Activated CD8-positive, alpha-beta memory T cell treated with anti-CD3 and anti-CD28 coated beads, Interleukin-2, amount 50 U/mL, for 24 hours (primary cell): ENCODE data around the gene CD44.

Experiments
- DNase-seq: peaks from one replicate; pipeline ENCODE4 v3.0.0-alpha.2; 2020; ENCODE audit errors: extremely low read depth

The CD44 gene

DNA sequence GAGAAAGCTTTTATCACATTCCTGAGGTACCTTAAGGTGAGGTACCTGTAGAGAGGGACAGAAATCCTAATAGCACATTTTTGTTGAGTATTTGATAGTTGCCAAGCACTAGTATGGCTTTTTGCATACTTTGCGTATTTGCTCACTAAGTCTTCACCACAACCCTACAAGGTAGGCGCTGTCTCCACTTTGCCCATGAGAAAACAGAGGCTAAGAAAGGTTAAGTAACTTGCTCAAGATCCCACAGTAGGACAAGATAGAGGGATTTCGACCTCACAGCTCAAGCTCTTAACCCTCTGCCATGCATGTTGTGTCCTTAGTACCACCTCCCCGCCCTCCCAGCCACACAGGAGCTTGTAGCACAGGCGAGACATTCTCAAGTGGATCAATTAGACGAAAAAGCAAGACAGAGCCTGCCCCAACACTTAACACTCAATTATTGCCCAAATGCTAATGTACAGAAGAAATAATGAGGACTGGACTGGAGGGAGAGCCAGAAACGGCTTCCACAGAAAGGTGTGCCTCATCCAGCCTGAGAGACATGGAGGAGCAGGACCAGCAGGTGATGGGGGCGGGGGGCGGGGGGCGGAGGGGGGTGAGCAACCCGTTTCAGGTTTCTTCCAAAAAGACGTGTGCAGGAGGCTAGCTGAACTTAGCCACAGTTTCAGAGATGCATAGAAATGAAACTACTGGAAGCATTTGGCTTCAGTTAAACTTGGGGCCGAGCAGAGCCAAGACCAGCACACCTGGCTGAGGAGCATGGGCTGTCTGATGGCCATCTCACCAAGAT lies 26.7 kb upstream of the CD44 start:
- no peak for DNase-seq

DNA sequence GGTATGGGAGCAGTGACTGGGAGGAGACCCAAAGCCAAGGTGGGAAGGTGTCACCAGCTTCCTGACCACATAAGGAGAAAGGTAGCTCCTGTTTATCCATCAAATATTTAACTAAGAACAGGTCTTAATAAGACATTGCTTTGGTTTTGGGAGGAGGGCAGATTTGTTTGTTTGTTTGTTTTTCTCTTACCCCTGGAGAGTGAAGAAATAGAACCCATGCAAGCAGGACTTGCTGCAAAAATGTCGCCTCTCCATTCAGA lies 26.2 kb upstream of the CD44 start:
- no peak for DNase-seq

DNA sequence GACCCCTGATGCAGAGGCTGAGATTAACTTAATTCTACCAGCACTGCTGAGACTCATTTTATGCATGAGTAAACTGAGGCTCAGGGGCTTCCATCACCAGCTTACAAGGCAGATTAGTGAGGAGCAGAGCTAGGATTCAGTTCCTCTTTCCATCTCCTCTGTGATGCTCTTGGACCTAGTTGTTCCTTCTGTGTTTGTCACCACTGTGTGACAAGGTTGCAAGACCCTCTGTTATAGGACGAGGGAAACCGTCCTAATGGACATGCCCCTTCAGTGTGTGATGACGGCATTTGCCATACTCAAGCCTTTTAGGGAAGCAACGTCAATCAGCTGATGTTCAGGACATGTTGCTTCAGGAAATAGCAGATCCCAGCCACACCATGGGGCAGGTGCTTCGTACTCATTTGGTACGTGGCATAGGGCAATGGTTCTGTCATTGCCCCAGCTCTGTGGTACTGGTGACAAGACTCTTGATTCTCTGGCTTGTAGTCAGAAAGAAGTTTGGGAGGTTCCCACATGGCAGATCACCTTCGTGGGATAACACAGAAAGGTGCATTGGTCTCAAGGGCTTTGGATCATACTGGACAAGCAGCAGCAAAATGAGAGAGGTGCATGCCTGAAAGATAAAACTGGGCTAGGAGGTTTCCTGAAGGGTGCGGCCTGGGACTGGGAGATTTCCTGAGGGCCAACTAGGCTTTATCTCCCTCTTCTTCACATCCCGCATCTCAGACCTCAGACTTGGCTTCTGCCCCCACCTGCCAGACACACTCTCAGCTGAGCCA lies 23.9 kb upstream of the CD44 start:
- no peak for DNase-seq

DNA sequence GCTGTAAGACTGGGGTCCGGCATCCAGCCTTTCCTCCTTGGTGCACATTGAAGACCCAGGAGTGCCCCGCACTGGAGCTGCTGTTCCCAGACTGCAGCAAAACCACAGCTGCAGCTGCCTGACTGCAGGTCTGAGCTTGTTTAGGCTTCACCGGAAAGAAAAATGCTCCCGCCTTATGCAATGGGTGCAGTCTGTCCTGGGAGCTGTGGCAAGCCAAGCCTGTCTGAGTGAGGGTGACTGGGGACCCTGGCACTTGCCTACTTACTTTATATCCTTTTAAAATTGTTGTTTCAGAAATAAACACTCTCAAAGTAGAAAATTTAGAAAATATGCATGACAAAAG lies 23.3 kb upstream of the CD44 start:
- DNase-seq = no peak

DNA sequence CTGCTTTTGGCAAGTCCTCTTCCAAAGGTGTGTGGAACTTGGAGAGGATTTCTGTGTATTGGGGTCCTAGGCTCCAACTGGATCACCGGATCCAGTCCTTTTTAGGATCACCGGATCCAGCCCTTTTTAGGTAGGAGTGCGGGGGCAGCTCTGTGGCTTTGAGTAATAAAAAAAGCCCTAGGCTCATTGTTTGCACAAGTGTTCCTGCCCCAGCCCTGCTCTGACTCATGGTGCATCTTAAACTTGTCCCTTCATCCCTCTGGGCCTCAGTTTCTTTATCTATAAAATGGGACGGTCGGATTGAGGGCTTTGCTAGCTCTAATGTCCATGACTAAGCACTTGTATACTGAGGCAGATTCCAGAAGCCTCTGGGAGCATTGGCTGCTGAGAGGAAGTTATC lies 22.7 kb upstream of the CD44 start:
- DNase-seq = no peak

DNA sequence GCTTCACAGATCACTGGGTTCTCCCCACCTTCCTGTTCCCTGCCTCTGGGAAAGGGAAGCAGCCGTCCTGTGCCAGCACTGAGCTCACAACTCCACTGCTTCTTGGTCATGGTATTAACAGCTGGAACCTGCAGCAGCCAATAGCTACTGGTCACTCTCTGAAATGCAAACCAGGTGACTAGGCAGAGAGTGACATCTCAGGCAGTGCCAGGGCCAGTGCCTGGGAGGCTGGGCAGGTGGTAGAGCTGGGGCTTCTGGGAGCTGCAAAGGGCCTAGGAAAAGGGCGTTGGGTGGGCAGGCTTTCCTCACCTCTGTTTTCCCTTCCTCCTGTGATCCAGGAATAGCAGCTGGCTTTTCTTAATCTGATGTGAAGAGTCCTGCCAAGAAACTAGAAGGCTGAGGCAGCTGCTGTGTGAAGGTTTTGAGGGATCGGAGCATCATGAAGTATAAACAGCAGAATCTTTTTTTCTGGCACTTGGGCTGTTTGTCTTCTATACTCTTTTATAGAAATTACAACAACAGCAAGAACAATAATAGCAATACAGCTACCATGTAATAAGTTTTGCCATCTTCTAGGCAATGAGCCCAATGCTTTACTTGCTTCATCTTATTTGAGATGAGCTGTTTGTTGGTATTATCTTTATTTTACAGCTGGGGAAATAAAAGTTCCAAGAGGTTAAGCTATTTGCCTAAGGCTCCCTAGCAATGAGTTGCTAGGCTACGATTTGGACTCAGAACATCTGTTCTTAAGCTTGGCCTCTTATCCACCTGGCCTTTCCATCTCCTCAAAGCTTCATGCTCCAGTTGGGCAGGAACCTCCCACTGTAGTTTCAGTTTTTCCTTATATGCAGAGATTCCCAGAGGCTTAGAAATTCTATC lies 22.0 kb upstream of the CD44 start:
- no peak for DNase-seq

DNA sequence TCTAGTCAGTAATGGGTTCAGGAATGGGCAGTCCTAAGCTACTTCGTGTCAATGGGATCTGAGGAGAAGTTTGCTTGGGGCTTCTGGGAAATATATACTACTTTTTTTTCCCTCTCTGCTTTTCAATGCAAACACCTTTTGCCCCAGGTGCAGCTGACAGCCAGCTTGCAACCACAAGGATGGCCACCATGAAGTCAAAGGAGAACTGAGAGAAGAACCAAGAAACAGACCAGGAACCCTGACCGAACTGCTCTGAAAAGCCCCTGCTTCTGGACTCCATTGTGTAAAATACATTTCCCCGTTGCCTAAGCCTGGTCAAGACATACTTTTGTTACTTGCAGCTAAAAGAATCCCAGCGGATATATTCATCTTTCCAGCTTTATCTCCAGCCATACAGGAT lies 20.1 kb upstream of the CD44 start:
- no peak for DNase-seq

DNA sequence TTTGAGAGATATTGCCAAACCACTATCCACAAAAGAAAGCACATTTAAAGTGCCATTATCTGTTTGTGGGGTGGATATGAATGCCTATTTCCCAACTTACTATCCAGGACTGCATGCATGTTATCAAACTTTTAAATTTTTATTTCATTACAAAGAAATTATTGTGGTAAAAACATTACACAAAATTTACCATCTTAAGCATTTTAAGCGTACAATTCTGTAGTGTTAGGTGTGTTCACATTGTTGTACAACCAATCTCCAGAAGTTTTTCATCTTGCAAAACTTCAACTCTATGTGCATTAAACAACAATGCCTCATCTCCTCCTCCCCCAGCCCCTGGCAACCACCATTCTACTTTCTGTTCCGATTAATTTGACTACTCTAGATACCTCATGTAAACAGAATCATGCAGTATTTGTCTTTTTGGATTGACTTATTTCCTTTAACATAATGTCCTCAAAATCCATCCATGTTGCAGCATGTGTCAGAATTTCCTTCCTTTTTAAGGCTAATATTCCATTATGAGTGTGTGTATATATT lies 17.6 kb upstream of the CD44 start:
- DNase-seq = no peak

DNA sequence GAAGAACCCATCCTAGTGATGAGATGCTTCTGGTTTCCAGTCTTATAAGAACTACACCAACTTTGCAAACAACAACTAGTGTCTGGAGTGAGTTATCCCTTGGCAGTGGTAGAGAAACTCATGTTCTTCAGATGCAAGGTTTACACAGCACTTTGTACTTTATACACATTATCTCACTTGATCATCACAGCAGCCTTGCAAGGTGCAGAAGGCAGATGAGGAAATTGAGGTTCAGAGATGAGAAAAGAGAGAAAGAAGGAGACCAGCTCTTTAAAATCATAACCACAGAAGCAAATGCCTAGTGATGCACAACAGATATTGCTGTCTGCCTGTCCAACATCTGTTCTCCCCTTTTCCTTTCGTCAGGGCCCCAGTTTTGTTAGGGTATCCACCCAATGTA lies 16.7 kb upstream of the CD44 start:
- no peak for DNase-seq

DNA sequence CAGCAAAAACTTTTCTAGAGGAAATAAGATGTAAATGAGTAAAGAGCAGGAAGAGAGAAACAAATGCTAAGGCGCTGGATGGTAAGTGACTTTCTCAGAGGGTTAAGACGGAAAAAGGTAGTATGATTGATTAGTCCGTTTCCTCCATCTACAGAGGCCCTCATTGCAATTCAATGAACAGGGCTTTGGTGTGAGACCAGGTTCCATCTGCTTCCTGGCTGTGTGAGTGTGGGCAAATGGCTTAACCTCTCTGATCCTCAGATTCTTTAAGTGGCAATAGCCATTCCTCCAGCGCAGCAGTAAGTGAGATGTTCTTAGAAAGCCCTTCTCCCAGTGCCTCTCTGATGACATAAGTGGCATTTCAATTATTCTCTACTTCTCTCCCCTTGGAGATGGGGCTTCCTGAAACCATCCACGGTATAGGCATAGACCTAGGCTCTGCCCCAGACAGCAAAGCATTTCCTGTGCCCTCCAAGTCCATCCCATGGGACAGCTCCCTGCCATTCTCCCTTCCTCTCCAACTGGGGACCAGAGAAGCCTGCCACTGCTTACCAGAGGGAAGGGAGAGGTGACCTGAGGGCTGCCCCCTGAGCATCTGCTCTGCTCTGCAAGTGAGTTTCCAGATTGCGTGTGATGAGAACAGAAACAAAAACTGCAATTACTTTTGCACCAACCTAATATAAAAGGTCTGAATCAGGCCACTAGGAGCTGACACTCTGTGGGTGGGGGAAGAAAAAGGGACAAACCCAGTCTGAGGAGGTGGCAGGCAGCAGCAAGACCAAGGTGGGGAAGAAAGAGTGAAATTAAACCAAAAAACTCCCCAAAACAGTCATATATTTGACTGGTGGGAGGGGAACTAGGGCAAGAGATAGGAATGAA lies 12.7 kb upstream of the CD44 start:
- no peak for DNase-seq

DNA sequence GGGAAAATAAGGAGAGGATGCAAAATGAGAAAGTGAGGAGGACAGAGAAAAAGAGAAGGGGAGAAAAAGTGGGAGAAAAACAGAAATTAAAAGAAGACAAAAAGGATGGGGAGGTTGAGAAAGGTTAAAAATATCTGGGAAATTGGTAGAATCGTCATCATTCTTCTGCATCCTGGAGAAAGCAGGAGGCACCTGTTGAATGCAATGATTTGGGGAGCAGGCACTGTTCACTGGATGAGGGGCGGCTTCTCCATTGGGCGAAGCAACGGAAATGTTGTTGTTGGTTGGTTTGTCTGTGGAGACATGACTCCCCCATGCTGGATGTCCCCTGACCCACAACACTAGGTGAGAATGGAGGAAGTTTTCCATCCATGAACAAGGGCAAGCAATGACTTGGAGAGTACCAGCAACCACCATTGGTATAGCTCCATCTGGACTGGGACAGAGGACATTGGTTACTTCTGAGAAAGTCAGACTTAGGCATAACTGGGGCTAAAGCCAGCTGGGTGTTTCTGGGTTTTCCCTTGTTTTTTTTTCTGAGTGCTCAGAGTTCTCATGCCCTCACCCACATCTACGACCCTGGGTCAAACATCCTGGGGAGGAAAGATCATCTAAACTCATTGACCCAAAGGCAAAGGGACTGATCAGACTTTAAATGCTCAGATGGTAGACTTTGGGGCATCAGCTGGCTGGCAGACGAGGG lies 11.9 kb upstream of the CD44 start:
- no peak for DNase-seq

DNA sequence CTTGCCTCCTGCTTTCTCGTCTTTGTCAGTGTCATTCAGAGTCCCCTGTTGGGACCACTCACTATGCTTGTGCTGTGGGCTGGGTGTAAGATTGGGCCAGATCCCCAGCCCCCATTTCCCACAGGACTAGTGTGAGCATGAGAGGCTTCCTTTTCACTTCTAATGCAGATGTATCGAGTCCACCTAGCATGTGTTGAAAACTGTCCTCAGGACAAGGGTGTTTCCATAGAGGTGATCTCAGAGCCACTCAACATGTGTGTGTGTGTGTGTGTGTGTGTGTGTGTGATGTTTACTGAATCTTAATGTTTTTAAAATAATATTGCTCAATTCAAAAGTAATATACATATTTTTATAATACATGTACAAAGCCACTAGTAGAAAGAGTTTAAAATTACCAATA lies 11.4 kb upstream of the CD44 start:
- no peak for DNase-seq

DNA sequence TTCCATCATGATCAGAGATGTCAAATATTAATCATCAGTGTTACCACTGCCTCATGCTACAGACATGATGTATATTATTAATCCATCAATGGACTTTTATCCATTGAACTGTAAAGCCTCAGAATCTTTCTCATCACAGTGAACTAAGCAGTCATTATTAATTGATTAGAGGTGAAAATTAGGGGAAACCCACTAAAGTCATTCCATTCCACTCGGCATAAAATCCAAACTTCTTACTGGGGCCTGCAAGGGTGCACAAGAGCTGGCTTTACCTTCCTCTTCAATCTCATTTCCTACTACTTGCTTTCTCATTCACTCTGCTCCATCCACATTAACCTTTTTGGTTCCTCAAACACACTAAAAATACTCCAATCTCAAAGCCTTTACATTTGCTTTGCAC lies 7.9 kb upstream of the CD44 start:
- no peak for DNase-seq

DNA sequence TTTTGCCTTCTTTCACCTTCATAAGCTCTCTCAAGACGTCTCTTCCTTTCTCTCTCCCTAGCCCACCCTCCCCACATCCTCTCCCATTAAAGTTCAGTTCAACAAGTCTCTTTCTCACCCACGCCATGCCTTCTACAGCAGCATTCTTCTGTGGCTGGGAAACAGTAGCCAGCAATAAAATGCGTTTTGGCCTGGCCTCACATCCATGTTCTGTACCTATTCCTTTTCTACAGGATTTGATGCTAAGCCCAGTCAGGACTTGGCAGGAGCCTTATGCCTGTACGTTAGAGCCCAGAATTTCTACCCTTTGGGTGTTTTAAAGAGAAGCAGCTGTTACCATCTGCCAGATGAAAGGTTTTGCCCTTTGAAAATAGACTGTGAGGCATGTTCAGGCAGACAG lies 7.1 kb upstream of the CD44 start:
- DNase-seq = no peak

DNA sequence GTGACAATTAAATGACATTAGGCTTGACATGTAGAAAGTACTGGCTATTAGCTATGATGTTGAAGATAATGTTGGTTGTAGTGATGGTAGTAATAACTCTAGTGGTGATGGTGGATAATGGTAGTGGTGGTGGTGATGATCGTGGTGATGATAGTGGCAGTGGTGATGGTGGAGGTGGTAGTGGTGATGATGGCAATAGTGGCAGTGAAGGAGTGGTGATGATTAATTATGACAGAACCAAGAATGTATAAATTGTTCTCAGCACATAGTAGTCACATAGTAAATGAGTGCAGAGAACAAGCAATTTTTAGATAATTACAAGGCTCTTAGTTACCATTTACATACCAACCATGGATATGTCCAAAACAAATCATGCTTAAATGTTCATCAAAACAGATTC lies 5.3 kb upstream of the CD44 start:
- no peak for DNase-seq

DNA sequence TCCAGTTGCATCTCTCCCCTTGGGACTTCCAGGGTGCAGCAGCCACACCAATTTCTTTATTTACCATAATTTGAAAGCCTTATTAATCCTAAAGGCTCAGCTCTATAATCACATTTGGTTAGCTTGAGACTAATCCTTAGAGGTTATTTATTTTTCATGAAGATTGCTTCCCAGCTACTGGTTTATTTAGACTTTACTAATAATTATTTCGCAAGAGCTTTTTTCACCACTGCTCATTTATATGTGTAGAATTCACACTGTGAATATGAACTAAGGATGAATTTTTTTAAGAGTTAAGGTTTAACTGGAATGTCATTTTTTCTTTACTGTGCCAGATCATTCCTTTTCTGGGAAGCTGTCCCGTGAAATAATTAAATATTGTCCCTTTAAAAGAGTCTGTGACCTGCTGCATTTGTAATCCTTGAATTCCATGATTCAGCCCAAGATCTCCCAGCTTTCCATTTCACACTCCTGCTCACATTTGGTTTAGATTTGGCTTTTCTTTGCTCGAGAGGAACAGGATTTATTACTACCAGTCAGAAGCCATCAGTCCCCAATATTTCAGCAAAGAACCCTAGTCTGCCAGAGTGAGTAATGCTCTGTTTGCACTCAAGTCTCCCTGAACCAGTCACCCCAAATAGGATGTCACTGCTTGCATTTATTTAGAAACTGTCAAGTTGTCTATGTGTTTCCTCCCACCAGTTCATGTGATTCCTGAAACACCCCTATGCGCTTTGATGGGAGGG lies 4.4 kb upstream of the CD44 start:
- DNase-seq = no peak

DNA sequence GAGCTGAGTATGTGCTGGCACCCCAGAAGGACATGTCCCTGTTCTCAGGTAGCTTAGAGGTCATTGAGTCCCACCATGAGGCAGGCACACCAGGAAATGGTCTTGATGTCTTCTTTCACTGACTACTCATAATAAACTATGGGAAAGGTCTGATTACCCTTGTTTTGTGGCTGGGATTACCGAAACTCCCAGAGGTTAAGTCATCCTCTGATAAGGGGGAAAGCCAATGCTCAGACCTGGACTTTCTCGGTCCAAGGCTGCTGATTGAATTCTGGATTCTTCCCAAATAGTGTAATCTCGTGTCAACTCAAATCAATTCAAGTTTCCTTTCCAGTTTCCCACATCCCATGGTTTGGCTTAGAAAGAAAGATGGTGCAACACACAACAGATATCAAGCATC lies 3.7 kb upstream of the CD44 start:
- DNase-seq = no peak

DNA sequence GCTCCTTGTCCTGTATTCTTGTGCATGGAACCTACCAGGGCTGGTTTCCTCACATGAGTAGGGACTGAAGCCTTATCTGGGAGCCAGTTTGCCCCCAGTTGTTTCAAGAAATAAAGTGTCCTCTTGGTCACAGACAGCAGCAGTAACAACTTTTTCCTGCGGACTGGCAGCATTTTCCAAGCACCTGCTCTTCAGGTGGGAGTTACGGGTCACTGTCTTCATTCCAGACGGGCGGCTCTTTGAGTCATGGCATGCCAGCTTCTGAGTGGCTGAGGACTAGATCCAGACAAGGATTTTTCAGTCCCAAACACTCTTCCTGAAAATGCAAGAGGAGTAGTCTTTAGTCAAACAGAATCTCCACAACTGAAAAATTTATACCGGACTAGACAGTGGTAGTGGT lies 2.7 kb upstream of the CD44 start:
- no peak for DNase-seq

DNA sequence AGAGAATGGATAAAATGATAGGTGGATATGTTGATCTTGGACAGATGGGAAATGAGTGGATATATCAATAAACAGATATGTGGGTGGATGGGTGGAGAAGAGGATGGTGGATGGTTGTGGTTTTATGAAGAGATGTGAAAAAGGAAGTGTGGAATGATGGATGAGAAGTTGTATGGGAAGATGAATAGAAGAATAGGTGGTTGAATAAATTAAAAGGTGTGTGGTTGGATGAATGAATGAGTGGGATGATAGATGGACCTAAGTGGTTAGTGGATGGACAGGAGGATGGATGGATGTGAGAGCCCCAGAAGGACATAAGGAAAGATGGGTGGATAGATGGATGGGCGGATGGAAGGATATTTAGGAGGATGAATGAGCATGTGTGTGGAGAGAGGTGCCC lies 913 bp upstream of the CD44 start:
- DNase-seq = no peak

DNA sequence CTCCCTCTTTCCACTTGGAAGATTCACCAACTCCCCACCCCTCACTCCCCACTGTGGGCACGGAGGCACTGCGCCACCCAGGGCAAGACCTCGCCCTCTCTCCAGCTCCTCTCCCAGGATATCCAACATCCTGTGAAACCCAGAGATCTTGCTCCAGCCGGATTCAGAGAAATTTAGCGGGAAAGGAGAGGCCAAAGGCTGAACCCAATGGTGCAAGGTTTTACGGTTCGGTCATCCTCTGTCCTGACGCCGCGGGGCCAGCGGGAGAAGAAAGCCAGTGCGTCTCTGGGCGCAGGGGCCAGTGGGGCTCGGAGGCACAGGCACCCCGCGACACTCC lies 397 bp upstream of the CD44 start:
- no peak for DNase-seq
